T-cell (primary cell): ENCODE measurements around the gene RHOT2. TPM values are rescaled to one million over a fixed set of nuclear protein-coding genes. Genes with fewer than 3 reads are reported as not detected.

ENCODE experiments used
- ATAC-seq, 4 experiments: fragments of 200-7000 bp in 3 of 4; fragments of 150-1000 bp in 1 of 4; cut with Tn5 transposase; replicated peaks in 1 of 4; 1 replicate in 3 of 4; 2 replicates in 1 of 4; pipeline ENCODE4 v1.10.0; 2021; ENCODE audit warnings: moderate library complexity in 3 of 4, mild to moderate bottlenecking in 2 of 4, moderate number of reproducible peaks in 1 of 4
- CTCF ChIA-PET, 2 donors: fragments of 300-600 bp; sonication (Branson Sonifier 250); formaldehyde crosslinking; loops; one replicate each; lab custom pipeline; 2022; ENCODE audit warnings: antibody characterized with exemption in 2 of 2; lab: Charles Lee
- POLR2A ChIA-PET, 2 donors: fragments of 300-600 bp; sonication (Branson Sonifier 250); formaldehyde crosslinking; loops; one replicate each; lab custom pipeline; 2022; ENCODE audit warnings: antibody characterized with exemption in 2 of 2; lab: Charles Lee
- DNase-seq, 35 experiments: peaks; one replicate each; pipeline versions ENCODE4 v3.0.0 to v3.0.0-alpha.2; 2013 to 2023
- H3K27ac ChIP-seq: one replicate; pipeline ENCODE4 v1.5.1; 2013; ENCODE audit warnings: low read length
- H3K27me3 ChIP-seq, 2 experiments: replicated peaks in 1 of 2; 1 replicate in 1 of 2; 2 replicates in 1 of 2; pipeline versions ENCODE4 v1.6.1 to v1.7.0; 2013; ENCODE audit warnings: low read length in 1 of 2, mixed read lengths in 1 of 2; ENCODE audit not compliant: control insufficient read depth in 2 of 2, insufficient read depth in 2 of 2; ENCODE audit errors: extremely low read depth in 1 of 2
- H3K36me3 ChIP-seq, 2 donors: 1 replicate in 1 of 2; 2 replicates in 1 of 2; pipeline versions ENCODE4 v1.6.1 to v1.7.0; 2013; ENCODE audit warnings: low read length in 1 of 2; ENCODE audit not compliant: control insufficient read depth in 2 of 2, insufficient read depth in 1 of 2; ENCODE audit errors: extremely low read depth in 1 of 2
- H3K4me1 ChIP-seq, 2 experiments: 1 replicate in 1 of 2; 2 replicates in 1 of 2; pipeline versions ENCODE4 v1.6.1 to v1.7.0; 2013; ENCODE audit warnings: low read length in 2 of 2, mixed read lengths in 1 of 2; ENCODE audit not compliant: insufficient read depth in 2 of 2, control insufficient read depth in 1 of 2; ENCODE audit errors: extremely low read depth in 1 of 2
- H3K4me3 ChIP-seq, 2 donors: 1 replicate in 1 of 2; 2 replicates in 1 of 2; pipeline versions ENCODE4 v1.5.1 to v1.7.0; 2013; ENCODE audit warnings: mild to moderate bottlenecking in 2 of 2, low read length in 1 of 2, moderate library complexity in 1 of 2; ENCODE audit not compliant: control insufficient read depth in 1 of 2; ENCODE audit errors: extremely low read depth in 1 of 2
- H3K9me3 ChIP-seq: 2 replicates; pipeline ENCODE4 v1.7.0; 2013
- H3K27ac Mint-ChIP-seq, 2 donors: one replicate each; pipeline ENCODE4 v1.8.0; 2020 to 2021; ENCODE audit warnings: mild to moderate bottlenecking in 2 of 2, mixed read lengths in 2 of 2
- H3K27me3 Mint-ChIP-seq, 2 donors: one replicate each; pipeline ENCODE4 v1.8.0; 2021 to 2022; ENCODE audit warnings: mixed read lengths in 2 of 2
- H3K36me3 Mint-ChIP-seq: one replicate; pipeline ENCODE4 v1.8.0; 2021; ENCODE audit warnings: mixed read lengths
- H3K4me1 Mint-ChIP-seq, 3 donors: one replicate each; pipeline ENCODE4 v1.8.0; 2020 to 2022; ENCODE audit warnings: mixed read lengths in 3 of 3, mild to moderate bottlenecking in 1 of 3
- H3K4me3 Mint-ChIP-seq, 3 donors: one replicate each; pipeline ENCODE4 v1.8.0; 2020 to 2022; ENCODE audit warnings: mild to moderate bottlenecking in 3 of 3, mixed read lengths in 3 of 3, moderate library complexity in 3 of 3
- H3K9me3 Mint-ChIP-seq, 3 donors: one replicate each; pipeline ENCODE4 v1.8.0; 2020 to 2022; ENCODE audit warnings: mixed read lengths in 3 of 3
- WGBS: methylation state at CpG from one replicate; pipeline ENCODE4 v1.1.5; 2013; ENCODE audit warnings: missing lambda C conversion rate; ENCODE audit not compliant: insufficient coverage; 5-methylcytosine and 5-hydroxymethylcytosine counted together
- total RNA-seq, 35 experiments: library from RNA in 6 of 35; stranded (reverse) in 6 of 35; fragments of 120-200 nt in 1 of 35; gene quantifications; one replicate each; pipeline versions ENCODE4 v1.2.1 to v1.2.4 and lab custom pipeline; 2013 to 2026

The RHOT2 gene
- total RNA-seq, 5 donors from 2014 or later (not counting 1 experiment from before 2014, with no cell fraction given): 181 to 320 (median 286) TPM

DNA sequence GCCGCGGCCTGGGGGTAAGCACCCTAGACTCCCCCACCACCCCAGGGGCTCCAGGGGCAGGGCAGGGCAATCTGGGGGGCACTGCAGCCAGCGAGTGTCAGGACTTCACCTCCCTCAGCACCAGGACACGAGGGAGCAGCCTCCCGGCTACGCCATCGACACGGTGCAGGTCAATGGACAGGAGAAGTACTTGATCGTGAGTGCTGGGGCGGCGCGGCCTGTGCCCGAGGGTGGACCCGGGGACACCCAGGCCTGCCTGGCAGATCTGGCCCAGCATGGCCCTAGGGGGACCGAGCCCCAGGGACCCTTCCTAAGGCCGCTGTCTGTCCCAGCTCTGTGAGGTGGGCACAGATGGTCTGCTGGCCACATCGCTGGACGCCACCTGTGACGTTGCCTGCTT is 4.4 kb downstream of the RHOT2 start:
- H3K27me3 ChIP-seq: peaks cover 0 to 24% of the 10 kb centered on the region in 2 experiments
- ATAC-seq (no peak), DNase-seq (no peak)
- peaks cover 14 to 39% of the 10 kb centered on the region in 2 donors for H3K36me3 ChIP-seq
- Mint-ChIP-seq H3K9me3 (no peaks in the 10 kb centered on the region), H3K27ac (no peak overlapping the region), H3K4me3 (no peak overlapping the region), H3K4me1 (peaks cover 0 to 24% (median 21%) of the 10 kb centered on the region in 3 donors), H3K27me3 (peaks cover 0 to 6% of the 10 kb centered on the region in 2 donors), H3K36me3 (peaks cover 7% of the 10 kb centered on the region)
- ChIA-PET POLR2A (no interaction called here), CTCF (no interaction called here)
- H3K4me3 ChIP-seq: no peak overlapping the region
- H3K4me1 ChIP-seq: peaks cover 0 to 41% of the 10 kb centered on the region in 2 experiments
- no peak overlapping the region for H3K27ac ChIP-seq
- no peaks in the 10 kb centered on the region for H3K9me3 ChIP-seq
- 97% methylated on average over 16 of the region's 19 CpGs for WGBS

DNA sequence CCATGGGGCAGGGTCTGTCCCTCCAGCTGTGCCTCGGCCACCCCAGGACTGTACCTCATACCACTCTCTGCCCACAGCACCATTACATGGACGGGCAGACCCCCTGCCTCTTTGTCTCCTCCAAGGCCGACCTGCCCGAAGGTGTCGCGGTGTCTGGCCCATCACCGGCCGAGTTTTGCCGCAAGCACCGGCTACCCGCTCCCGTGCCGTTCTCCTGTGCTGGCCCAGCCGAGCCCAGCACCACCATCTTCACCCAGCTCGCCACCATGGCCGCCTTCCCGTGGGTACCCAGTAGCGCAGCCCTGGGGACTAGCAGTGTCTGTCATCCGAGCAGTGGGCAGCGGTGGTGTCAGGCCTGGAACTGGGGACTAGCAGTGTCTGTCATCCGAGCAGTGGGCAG is 4.9 kb downstream of the RHOT2 start:
- 94% methylated on average over 19 of the region's 21 CpGs for WGBS
- ATAC-seq: no peak
- Histone ChIP-seq H3K4me3 (no peak overlapping the region), H3K27ac (no peak overlapping the region), H3K4me1 (peaks cover 0 to 41% of the 10 kb centered on the region in 2 experiments), H3K36me3 (peaks cover 14 to 39% of the 10 kb centered on the region in 2 donors), H3K27me3 (peaks cover 0 to 25% of the 10 kb centered on the region in 2 experiments), H3K9me3 (no peaks in the 10 kb centered on the region)
- no peak overlapping the region for H3K27ac Mint-ChIP-seq
- H3K4me1 Mint-ChIP-seq: peaks cover 0 to 20% (median 17%) of the 10 kb centered on the region in 3 donors
- H3K4me3 Mint-ChIP-seq: peak overlapping the region in 1 of 3 donors; percentile 43
- H3K27me3 Mint-ChIP-seq: peaks cover 0 to 6% of the 10 kb centered on the region in 2 donors
- ChIA-PET CTCF (interaction anchor here in 1 of 2 donors (0.6 kb wide), 1 partner anchor 708 kb away, joined by 4 read pairs; no protein-coding TSS in a partner anchor), POLR2A (no interaction called here)
- H3K9me3 Mint-ChIP-seq: no peaks in the 10 kb centered on the region
- peaks cover 7% of the 10 kb centered on the region for H3K36me3 Mint-ChIP-seq
- no peak for DNase-seq

DNA sequence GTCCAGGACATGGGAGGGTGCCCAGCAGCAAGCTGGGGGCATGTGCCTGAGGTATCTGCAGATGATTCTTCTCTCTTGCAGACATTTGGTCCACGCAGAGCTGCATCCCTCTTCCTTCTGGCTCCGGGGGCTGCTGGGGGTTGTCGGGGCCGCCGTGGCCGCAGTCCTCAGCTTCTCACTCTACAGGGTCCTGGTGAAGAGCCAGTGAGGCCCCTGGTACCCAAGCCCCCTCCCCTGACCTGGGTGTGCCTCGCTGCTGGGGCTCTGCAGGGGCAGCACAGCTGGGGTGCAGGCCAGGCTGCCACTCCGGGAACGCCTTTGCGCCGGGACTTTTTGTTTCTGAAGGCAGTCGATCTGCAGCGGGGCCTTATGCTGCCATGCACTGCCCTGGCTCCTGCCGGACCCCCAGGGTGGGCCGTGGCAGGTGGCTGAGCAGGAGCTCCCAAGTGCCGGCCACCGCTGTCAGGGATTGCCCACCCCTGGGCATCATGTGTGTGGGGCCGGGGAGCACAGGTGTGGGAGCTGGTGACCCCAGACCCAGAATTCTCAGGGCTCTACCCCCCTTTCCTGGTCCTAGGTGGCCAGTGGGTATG is 5.6 kb downstream of the RHOT2 start:
- CTCF ChIA-PET: interaction anchor here in 1 of 2 donors (0.6 kb wide), 1 partner anchor 707 kb away, joined by 4 read pairs; no protein-coding TSS in a partner anchor
- Mint-ChIP-seq H3K4me1 (peaks cover 0 to 20% (median 17%) of the 10 kb centered on the region in 3 donors), H3K4me3 (no peak overlapping the region), H3K36me3 (peaks cover 7% of the 10 kb centered on the region), H3K9me3 (no peaks in the 10 kb centered on the region), H3K27ac (no peak overlapping the region), H3K27me3 (peaks cover 0 to 6% of the 10 kb centered on the region in 2 donors)
- no peak overlapping the region for H3K27ac ChIP-seq
- H3K4me1 ChIP-seq: peaks cover 0 to 40% of the 10 kb centered on the region in 2 experiments
- WGBS: 95% methylated on average over 15 of the region's 18 CpGs
- H3K9me3 ChIP-seq: no peaks in the 10 kb centered on the region
- peaks cover 0 to 25% of the 10 kb centered on the region in 2 experiments for H3K27me3 ChIP-seq
- no peak for ATAC-seq
- no peak for DNase-seq
- H3K4me3 ChIP-seq: no peak overlapping the region
- POLR2A ChIA-PET: no interaction called here
- peaks cover 14 to 39% of the 10 kb centered on the region in 2 donors for H3K36me3 ChIP-seq

DNA sequence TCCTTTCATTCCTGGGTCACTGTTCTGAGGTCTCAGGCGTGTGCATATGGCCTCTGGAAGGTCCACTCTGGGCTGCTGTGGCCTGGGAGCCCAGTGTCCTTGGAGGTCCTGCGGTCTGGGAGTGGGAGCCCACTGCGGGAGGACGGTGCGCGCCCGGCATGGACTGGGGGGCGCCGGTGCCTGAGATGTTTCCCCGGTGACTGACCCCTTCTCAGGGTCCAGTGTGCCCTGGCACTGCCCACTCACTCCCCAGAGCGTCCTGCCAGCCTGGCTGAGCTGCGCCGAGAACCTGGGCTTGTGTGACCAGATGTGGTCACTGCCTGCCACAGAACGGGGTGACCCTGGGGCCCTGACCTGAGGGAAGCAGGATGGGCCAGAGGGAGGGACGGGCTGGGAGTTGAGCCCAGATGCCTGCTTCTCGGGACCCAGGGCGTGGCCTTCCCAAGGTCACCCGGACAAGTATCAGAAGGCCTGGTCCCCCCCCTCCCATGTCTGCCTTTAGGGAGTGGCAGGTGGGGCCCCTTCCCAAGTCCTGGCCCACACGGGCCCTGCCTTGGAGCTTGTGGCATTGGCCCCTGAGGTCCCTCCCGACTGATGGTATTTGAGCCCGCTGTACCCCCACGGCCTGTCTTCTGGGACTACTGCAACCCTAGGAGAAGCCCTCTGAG is 6.4 kb downstream of the RHOT2 start:
- 93% methylated on average over 22 of the region's 22 CpGs for WGBS
- Histone ChIP-seq H3K27ac (no peak overlapping the region), H3K9me3 (no peaks in the 10 kb centered on the region), H3K4me3 (no peak overlapping the region), H3K27me3 (peaks cover 0 to 25% of the 10 kb centered on the region in 2 experiments), H3K4me1 (peaks cover 0 to 38% of the 10 kb centered on the region in 2 experiments), H3K36me3 (peaks cover 14 to 35% of the 10 kb centered on the region in 2 donors)
- no peak overlapping the region for H3K4me3 Mint-ChIP-seq
- H3K27ac Mint-ChIP-seq: no peak overlapping the region
- ChIA-PET CTCF (no interaction called here), POLR2A (no interaction called here)
- DNase-seq: no peak
- peaks cover 7% of the 10 kb centered on the region for H3K36me3 Mint-ChIP-seq
- no peak for ATAC-seq
- H3K27me3 Mint-ChIP-seq: peaks cover 0 to 6% of the 10 kb centered on the region in 2 donors
- no peaks in the 10 kb centered on the region for H3K9me3 Mint-ChIP-seq
- H3K4me1 Mint-ChIP-seq: peaks cover 6 to 21% (median 20%) of the 10 kb centered on the region in 3 donors

DNA sequence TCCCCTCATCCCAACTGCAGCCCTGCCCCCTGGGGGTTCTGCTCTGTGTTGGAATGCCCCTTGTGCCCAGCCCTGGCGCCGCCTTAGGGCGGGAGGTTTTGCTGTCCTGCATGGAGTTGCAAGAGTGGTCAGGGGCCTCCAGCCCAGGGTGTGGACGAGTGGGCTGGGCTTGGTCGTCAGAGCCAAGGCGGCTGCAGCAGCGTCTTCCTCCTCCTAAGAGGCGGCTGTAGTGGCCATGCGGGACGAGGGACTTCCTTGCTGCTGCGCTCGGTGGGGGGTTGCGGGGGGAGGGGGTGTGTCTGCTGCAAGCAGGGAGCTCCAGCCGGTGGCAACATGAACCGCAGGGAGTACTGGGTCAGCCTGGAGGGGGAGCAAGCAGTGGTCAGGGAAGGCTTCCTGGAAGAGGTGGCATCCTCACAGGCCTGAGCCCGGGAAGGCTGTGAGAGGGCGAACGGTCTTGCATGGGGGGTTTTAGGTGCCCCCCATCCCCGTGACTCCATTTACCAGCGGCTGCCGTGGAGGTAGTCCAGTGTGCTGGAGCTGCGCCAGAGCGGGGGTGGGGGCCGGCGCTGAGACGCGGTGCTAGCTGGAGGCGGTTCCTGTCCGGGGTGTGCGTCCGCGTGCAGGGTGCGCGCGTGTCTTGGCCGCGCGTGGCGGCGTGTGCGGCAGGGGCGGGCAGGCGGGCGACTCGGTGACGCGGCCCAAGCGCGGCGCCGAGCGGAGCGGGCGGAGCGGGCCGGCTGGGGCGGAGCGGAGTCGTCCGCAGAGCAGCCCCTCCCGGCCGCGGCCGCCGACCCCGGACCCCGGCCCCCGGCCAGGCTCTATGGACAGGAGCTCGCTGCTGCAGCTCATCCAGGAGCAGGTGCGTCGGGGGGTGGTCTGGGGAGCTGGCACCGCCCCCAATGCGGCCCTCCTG is 7.3 kb downstream of the RHOT2 start, which contains the start of gene RHBDL1:
RHBDL1 (plus strand) TSS at position 704 of the 916 bp plus-strand sequence; CDS start at position 824, 120 bp downstream.
- Histone ChIP-seq H3K27ac (no peak within 1 kb of the TSS), H3K9me3 (no peaks in the 10 kb centered on the region), H3K27me3 (peaks cover 0 to 25% of the 10 kb centered on the region in 2 experiments), H3K36me3 (peaks cover 14 to 26% of the 10 kb centered on the region in 2 donors), H3K4me1 (peaks cover 0 to 43% of the 10 kb centered on the region in 2 experiments), H3K4me3 (peak within 1 kb of the TSS in 1 of 2 donors; percentile 23)
- Mint-ChIP-seq H3K36me3 (peaks cover 7% of the 10 kb centered on the region), H3K4me1 (peaks cover 7 to 20% (median 19%) of the 10 kb centered on the region in 3 donors), H3K4me3 (peak within 1 kb of the TSS in 2 of 3 donors; percentile 45), H3K27me3 (peaks cover 0 to 6% of the 10 kb centered on the region in 2 donors), H3K9me3 (no peaks in the 10 kb centered on the region), H3K27ac (no peak within 1 kb of the TSS)
- ATAC-seq (no peak), DNase-seq (peak in 1 of 35 experiments; percentile 37)
- ChIA-PET POLR2A (interaction anchor here in 1 of 2 donors (0.6 kb wide), 1 partner anchor 1545 kb away, joined by 8 read pairs; no protein-coding TSS in a partner anchor), CTCF (no interaction called here)
- 8% methylated on average over 61 of the region's 73 CpGs for WGBS
